Activated CD8-positive, alpha-beta memory T cell treated with anti-CD3 and anti-CD28 coated beads for 1 hour (primary cell): ENCODE results near the gene DIAPH3.

Experiments used
- DNase-seq, 2 donors: peaks; one replicate each; pipeline ENCODE4 v3.0.0-alpha.2; 2020; ENCODE audit warnings: low read depth in 1 of 2; ENCODE audit errors: extremely low read depth in 1 of 2

The DIAPH3 gene

GRCh38 chr13:59970847-59971246 lies 192.9 kb downstream of the DIAPH3 start:
- no peak for DNase-seq

GRCh38 chr13:59963827-59964226 lies 199.9 kb downstream of the DIAPH3 start:
- no peak for DNase-seq

- no peak for DNase-seq
These were observed 200.3 kb downstream of the DIAPH3 start for GRCh38 chr13:59963383-59963782.

- no peak for DNase-seq
These were observed 201.4 kb downstream of the DIAPH3 start for GRCh38 chr13:59962343-59962742.

GRCh38 chr13:59960683-59961082 lies 203.0 kb downstream of the DIAPH3 start:
- DNase-seq = no peak

- no peak for DNase-seq
These were observed 206.3 kb downstream of the DIAPH3 start for GRCh38 chr13:59957438-59957837.

- no peak for DNase-seq
These were observed 209.1 kb downstream of the DIAPH3 start for GRCh38 chr13:59954601-59955000.

GRCh38 chr13:59951011-59951410 lies 212.7 kb downstream of the DIAPH3 start:
- DNase-seq = no peak

GRCh38 chr13:59950266-59950665 lies 213.5 kb downstream of the DIAPH3 start:
- DNase-seq = no peak

- no peak for DNase-seq
These were observed 215.0 kb downstream of the DIAPH3 start for GRCh38 chr13:59948686-59949085.

- no peak for DNase-seq
These were observed 216.8 kb downstream of the DIAPH3 start for GRCh38 chr13:59946944-59947343.

- no peak for DNase-seq
These were observed 232.1 kb downstream of the DIAPH3 start for GRCh38 chr13:59931621-59932020.

- no peak for DNase-seq
These were observed 239.5 kb downstream of the DIAPH3 start for GRCh38 chr13:59924256-59924655.

- no peak for DNase-seq
These were observed 248.5 kb downstream of the DIAPH3 start for GRCh38 chr13:59915252-59915651.

- no peak for DNase-seq
These were observed 249.2 kb downstream of the DIAPH3 start for GRCh38 chr13:59914556-59914955.

- DNase-seq = no peak
These were observed 257.2 kb downstream of the DIAPH3 start for GRCh38 chr13:59906413-59907049.

- no peak for DNase-seq
These were observed 262.5 kb downstream of the DIAPH3 start for GRCh38 chr13:59901191-59901590.

- DNase-seq = no peak
These were observed 265.7 kb downstream of the DIAPH3 start for GRCh38 chr13:59898066-59898465.

GRCh38 chr13:59893266-59893665 lies 270.5 kb downstream of the DIAPH3 start:
- DNase-seq = no peak

- DNase-seq = no peak
These were observed 272.7 kb downstream of the DIAPH3 start for GRCh38 chr13:59891053-59891452.

- DNase-seq = no peak
These were observed 273.7 kb downstream of the DIAPH3 start for GRCh38 chr13:59890054-59890453.

- DNase-seq = no peak
These were observed 275.3 kb downstream of the DIAPH3 start for GRCh38 chr13:59888408-59888807.

GRCh38 chr13:59885076-59885475 lies 278.7 kb downstream of the DIAPH3 start:
- no peak for DNase-seq
